B cell (primary cell): Measurements from ENCODE around the gene CACNA2D1.

Experiments used
- EZH2 ChIP-seq: IDR thresholded peaks from 2 replicates; pipeline ENCODE4 v1.6.1; 2012; ENCODE audit warnings: borderline replicate concordance, low read depth, mild to moderate bottlenecking, moderate library complexity, low read length; ENCODE audit not compliant: insufficient read depth, poor library complexity, severe bottlenecking
- TF ChIP-seq, protein P1 (sequence below): fragments of 200-600 bp; IDR thresholded peaks from one replicate; pipeline ENCODE4 v1.8.0; 2022; ENCODE audit warnings: antibody characterized with exemption, mild to moderate bottlenecking

DNA sequence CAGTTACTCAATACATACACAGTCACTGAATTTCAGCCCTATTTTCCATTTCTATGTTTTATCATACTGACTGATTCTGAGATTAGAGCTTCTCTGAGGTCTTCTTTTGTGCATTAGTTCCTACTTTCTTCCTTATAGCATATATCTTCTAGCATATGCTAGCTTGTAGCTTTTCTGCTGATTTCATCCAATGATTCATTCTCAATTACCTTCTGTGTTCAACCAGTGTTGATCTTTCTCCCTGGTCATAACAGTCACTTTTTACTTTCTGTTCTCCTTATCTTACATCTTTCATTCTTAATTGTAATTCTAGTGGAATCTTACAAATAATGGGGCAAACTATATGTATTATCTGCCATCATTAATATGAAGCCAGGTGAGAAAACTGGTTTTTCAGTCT, 514.2 kb downstream of the CACNA2D1 start:
- TF ChIP-seq, protein P1, sequence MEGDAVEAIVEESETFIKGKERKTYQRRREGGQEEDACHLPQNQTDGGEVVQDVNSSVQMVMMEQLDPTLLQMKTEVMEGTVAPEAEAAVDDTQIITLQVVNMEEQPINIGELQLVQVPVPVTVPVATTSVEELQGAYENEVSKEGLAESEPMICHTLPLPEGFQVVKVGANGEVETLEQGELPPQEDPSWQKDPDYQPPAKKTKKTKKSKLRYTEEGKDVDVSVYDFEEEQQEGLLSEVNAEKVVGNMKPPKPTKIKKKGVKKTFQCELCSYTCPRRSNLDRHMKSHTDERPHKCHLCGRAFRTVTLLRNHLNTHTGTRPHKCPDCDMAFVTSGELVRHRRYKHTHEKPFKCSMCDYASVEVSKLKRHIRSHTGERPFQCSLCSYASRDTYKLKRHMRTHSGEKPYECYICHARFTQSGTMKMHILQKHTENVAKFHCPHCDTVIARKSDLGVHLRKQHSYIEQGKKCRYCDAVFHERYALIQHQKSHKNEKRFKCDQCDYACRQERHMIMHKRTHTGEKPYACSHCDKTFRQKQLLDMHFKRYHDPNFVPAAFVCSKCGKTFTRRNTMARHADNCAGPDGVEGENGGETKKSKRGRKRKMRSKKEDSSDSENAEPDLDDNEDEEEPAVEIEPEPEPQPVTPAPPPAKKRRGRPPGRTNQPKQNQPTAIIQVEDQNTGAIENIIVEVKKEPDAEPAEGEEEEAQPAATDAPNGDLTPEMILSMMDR: no peak
- no peak for TF ChIP-seq EZH2
